Fibroblast of the aortic adventitia (primary cell): Measurements from ENCODE around the gene BAD. TPM values are rescaled to one million over a fixed set of nuclear protein-coding genes. Genes with fewer than 3 reads are reported as not detected.

Experiments used
- DNase-seq: peaks from one replicate; pipeline ENCODE4 v3.0.0-alpha.2; 2010; ENCODE audit warnings: low read depth
- H3K4me3 ChIP-seq: 2 replicates; pipeline ENCODE4 v1.5.1; 2011; ENCODE audit warnings: low read depth, mild to moderate bottlenecking, control low read depth, low read length, moderate library complexity
- total RNA-seq: library from RNA; depleted of rRNA; stranded (reverse); fragments of >200 nt; gene quantifications from 2 replicates; pipeline ENCODE4 v1.2.3, GENCODE V29; 2012; ENCODE audit warnings: low replicate concordance
- TF ChIP-seq, protein P1 (sequence below): IDR thresholded peaks from 2 replicates; pipeline ENCODE4 v1.5.1; 2011; ENCODE audit warnings: mild to moderate bottlenecking, low read length, control low read depth, inconsistent platforms; ENCODE audit not compliant: insufficient read depth

BAD gene
- total RNA-seq, 1 donor, result 69.6 TPM

DNA sequence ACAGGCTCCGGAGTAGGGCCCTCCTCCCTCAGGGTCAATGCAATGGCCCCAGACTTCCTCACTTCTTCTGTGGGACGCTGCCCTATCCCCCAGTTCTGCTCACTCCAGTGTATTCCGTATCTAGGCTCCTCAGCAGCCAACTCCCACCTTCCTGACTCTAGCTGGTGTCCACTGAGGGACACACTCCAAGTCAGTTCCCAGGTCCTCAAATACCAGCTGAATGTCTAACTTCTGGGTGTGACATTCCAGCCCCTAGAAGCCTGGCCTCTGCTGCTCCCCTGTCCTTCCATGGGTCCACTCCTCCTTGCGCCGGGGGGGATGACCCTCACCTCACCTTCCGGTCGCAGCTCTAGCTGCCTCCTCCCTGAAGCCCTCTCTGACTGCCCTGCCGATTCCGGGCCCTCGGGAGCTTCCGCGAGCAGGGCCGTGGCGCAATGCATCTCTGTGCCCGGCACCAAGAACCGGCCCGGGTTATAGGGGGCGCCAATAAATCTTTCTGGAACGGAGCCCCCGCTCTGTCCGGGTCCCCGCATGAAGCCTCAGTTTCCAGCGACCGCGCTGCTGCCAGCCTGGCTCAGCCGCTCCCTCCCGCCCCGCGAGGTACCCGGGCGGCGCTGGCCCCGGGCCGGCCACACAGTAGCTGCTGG, 15.4 kb downstream of the BAD start:
- TF ChIP-seq, protein P1, sequence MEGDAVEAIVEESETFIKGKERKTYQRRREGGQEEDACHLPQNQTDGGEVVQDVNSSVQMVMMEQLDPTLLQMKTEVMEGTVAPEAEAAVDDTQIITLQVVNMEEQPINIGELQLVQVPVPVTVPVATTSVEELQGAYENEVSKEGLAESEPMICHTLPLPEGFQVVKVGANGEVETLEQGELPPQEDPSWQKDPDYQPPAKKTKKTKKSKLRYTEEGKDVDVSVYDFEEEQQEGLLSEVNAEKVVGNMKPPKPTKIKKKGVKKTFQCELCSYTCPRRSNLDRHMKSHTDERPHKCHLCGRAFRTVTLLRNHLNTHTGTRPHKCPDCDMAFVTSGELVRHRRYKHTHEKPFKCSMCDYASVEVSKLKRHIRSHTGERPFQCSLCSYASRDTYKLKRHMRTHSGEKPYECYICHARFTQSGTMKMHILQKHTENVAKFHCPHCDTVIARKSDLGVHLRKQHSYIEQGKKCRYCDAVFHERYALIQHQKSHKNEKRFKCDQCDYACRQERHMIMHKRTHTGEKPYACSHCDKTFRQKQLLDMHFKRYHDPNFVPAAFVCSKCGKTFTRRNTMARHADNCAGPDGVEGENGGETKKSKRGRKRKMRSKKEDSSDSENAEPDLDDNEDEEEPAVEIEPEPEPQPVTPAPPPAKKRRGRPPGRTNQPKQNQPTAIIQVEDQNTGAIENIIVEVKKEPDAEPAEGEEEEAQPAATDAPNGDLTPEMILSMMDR, result no peak
- no peak for DNase-seq
- H3K4me3 ChIP-seq, result peak overlapping the region; percentile 70

DNA sequence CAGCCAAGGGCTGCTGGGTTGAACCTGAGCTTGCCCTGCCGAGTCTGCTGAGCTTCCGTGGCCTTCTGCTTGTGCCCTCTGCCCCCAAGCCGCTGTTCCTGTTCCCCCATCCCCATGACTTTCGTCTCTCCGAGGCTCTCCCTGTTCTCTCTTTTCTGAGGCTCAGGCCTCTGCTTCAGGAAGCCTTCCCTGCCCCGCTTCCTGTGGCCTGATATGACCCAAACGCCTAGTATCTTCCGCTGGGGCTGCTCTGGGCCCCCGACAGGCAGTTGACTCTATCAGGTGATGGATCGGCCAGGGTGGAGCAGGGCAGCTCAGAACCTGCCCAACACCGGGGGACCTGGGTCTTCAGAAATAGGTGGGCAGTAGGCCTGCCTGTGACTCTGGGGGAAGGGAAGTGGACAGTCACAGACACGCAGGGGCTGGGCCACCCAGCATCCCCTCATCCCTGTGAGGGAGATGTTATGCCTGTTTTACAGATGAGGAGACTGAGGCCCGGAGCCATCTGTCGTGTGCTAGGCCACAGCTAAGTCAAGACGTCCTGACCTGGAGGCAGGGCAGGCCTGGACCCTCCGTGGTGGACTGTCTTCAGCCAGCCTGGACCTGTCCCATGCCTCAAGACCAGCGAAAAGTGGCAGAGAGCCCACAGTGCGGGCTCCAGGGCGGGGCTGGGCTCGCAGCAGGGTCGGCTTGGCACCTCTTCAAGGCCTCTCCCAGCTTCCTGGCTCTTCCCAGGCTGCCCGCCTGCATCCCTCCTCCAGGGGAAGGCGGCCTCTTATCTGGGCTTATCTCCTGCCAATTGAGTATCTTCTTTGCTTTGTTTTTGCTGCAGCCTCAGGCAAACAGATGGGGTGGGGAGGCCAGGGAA, 16.2 kb downstream of the BAD start:
- peak overlapping the region; percentile 70 for H3K4me3 ChIP-seq
- TF ChIP-seq, protein P1, result peak; percentile 18
- DNase-seq, result peak; percentile 86

GRCh38 chr11:64267207-64267945, 17.1 kb downstream of the BAD start:
- DNase-seq, result peak; percentile 39
- H3K4me3 ChIP-seq, result no peak overlapping the region
- TF ChIP-seq, protein P1, result no peak

- H3K4me3 ChIP-seq, result no peak overlapping the region
- no peak for DNase-seq
- TF ChIP-seq, protein P1, result no peak
Observed at GRCh38 chr11:64266339-64266738, 18.1 kb downstream of the BAD start.

- TF ChIP-seq, protein P1, result no peak
- no peak overlapping the region for H3K4me3 ChIP-seq
- DNase-seq, result no peak
Observed at GRCh38 chr11:64265176-64266160, 19.0 kb downstream of the BAD start.
